Lower lobe of right lung (tissue), 2 donors: ENCODE measurements around the gene DARS1. TPM values are rescaled to one million over a fixed set of nuclear protein-coding genes. Genes with fewer than 3 reads are reported as not detected.

ENCODE experiments used
- ATAC-seq, 2 donors: fragments of 200-7000 bp; cut with Tn5 transposase; one replicate each; pipeline ENCODE4 v1.9.1; 2020 to 2022; ENCODE audit warnings: mild to moderate bottlenecking in 2 of 2, moderate library complexity in 2 of 2
- DNase-seq: peaks from one replicate; pipeline ENCODE4 v3.0.0-alpha.2; 2020
- H3K27ac ChIP-seq: fragments of 200-600 bp; one replicate; pipeline ENCODE4 v1.8.0; 2022
- H3K27me3 ChIP-seq: fragments of 200-600 bp; one replicate; pipeline ENCODE4 v1.8.0; 2022; ENCODE audit warnings: low read depth
- H3K36me3 ChIP-seq: fragments of 200-600 bp; one replicate; pipeline ENCODE4 v1.8.0; 2022; ENCODE audit warnings: mild to moderate bottlenecking
- H3K4me1 ChIP-seq: fragments of 200-600 bp; one replicate; pipeline ENCODE4 v1.8.0; 2022
- H3K4me3 ChIP-seq: fragments of 200-600 bp; one replicate; pipeline ENCODE4 v1.8.0; 2022; ENCODE audit warnings: mild to moderate bottlenecking
- H3K9me3 ChIP-seq: fragments of 200-600 bp; one replicate; pipeline ENCODE4 v1.8.0; 2022
- CTCF ChIP-seq: fragments of 200-600 bp; IDR thresholded peaks from one replicate; pipeline ENCODE4 v1.8.0; 2022; ENCODE audit warnings: antibody characterized with exemption, mild to moderate bottlenecking
- intact Hi-C: fragments of 100-400 bp; cut with DNase I; formaldehyde crosslinking; loops from one replicate; pipeline ENCODE4 v1.11.0; 2022
- total RNA-seq: library from RNA; stranded (reverse); fragmentation: NEBNext Ultra II Directional; extraction: Animal tissue kit (Norgen Biotek cat#: 25700); gene quantifications from one replicate; pipeline ENCODE4 v1.2.1, GENCODE V29; 2021
- donor health status: DM: no; HTN: yes; CAD: no; lungs with severe emphysema.

The DARS1 gene
- total RNA-seq, 1 donor from 2014 or later, result 50.0 TPM

DNA sequence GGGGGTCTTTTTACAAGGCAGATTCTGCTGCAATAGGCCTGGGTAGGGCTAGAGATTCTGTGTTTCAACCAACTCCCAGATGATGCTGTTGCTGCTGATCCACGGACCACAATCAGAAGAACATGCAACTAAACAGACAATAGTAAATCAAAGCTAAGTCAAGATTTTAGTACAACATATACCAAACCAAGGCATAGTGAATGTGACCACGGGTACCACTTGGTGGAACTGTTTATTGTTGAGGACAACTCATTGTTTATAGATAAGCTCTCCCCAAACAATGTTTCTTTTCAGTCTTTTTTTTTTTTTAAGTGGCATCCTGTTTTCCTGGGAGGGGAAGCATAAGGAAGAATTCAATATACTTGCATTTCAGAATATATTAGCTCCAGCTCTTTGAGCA is 36.0 kb upstream of the DARS1 start:
- Histone ChIP-seq H3K4me1 (peaks cover 32% of the 10 kb centered on the region), H3K4me3 (no peak overlapping the region)
- intact Hi-C loops, result no loop called here

DNA sequence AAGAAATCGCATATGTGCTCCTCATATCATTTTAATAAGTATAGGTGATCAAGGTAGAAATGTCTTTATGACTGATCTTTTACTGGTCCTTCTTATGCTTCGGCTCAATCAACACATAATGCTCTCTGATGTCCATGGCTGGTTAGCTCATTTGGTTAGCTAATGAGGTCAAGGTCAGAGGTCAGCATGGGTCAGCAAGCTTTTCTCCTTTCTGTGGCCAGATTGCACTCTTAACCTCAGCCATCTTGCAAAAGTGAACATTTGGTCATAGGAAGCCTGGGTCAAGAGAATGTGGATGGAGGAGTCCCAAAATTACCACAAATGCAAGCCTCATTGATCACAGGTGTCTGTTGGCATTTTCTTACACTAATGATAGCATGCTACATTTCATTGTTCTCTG is 35.4 kb upstream of the DARS1 start:
- H3K36me3 ChIP-seq, result no peaks in the 10 kb centered on the region
- intact Hi-C loops, result no loop called here
- H3K4me1 ChIP-seq, result peaks cover 31% of the 10 kb centered on the region
- no peaks in the 10 kb centered on the region for H3K9me3 ChIP-seq
- no peak overlapping the region for H3K27ac ChIP-seq
- ATAC-seq, result no peak
- DNase-seq, result no peak
- H3K27me3 ChIP-seq, result no peaks in the 10 kb centered on the region
- no peak overlapping the region for H3K4me3 ChIP-seq
- TF ChIP-seq CTCF, result no peak

More for the DNA sequence above, 36.0 kb upstream of the DARS1 start:
- DNase-seq (no peak), ATAC-seq (no peak)
- no peak for TF ChIP-seq CTCF
- H3K9me3 ChIP-seq, result no peaks in the 10 kb centered on the region
- no peaks in the 10 kb centered on the region for H3K36me3 ChIP-seq
- H3K27ac ChIP-seq, result no peak overlapping the region
- H3K27me3 ChIP-seq, result no peaks in the 10 kb centered on the region

DNA sequence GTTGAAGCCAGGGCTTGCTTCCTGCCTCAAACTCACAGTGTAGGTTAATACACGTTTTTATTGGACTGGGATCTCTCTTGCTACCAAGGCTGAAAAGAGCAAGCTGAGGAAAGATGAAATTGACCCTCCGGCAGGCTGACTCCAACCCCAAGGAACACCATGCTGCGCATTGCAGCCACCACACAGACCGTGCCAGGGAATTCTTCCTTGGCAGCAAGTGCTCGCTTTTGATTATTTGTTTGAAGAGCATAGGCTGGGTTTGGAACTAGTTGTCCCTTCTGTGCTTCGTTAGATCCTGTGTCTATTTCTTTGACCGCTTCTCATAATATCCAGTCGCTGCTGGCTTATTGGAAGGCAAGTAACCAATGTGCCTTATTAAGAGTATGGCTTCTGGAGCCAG is 34.4 kb upstream of the DARS1 start:
- no peak for TF ChIP-seq CTCF

DNA sequence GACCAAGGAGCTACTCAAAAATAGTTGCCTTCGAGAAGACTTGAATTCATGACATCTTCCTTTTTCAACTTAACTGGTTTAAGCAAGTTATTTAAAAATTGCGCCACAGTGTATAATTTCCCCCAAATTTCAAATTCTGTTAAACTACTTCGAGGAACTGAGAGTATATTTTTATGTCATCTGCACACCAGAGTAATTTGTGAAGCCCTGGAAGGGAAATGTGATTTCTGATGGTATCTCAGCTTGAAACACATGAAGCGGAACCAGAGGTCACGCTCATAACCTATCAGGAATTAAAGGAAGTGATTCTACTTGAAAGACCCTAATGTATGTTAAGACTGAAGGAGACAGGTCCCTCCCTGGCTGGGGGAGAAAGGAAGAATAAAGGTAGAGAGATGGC is 33.9 kb upstream of the DARS1 start:
- intact Hi-C loops, result no loop called here
- no peaks in the 10 kb centered on the region for H3K27me3 ChIP-seq
- no peaks in the 10 kb centered on the region for H3K9me3 ChIP-seq
- H3K27ac ChIP-seq, result no peak overlapping the region
- no peak for TF ChIP-seq CTCF
- peaks cover 28% of the 10 kb centered on the region for H3K4me1 ChIP-seq
- no peaks in the 10 kb centered on the region for H3K36me3 ChIP-seq
- no peak overlapping the region for H3K4me3 ChIP-seq
- no peak for DNase-seq
- ATAC-seq, result no peak

More for the DNA sequence above, 34.4 kb upstream of the DARS1 start:
- no peak overlapping the region for H3K4me3 ChIP-seq
- H3K9me3 ChIP-seq, result no peaks in the 10 kb centered on the region
- no peak for ATAC-seq
- no peak for DNase-seq
- no peaks in the 10 kb centered on the region for H3K36me3 ChIP-seq
- intact Hi-C loops, result no loop called here
- H3K4me1 ChIP-seq, result peaks cover 25% of the 10 kb centered on the region
- H3K27me3 ChIP-seq, result no peaks in the 10 kb centered on the region
- no peak overlapping the region for H3K27ac ChIP-seq

DNA sequence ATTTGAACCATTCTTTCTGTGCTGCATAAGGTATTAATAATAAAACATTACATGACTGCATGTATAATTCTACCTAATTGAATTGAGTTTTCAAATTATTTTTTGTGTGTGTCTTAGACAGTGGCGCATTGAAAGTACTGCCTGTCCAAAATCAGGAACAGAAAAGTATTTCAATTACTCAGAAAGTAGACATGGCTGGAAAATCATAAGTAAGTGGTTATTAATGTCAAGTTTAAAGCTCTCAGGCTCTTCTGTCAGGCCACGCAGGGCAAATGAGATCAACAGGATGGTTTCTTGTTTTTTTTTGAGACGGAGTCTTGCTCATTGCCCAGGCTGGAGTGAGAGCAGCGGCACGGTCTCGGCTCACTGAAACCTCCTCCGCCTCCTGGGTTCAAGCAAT is 32.4 kb upstream of the DARS1 start:
- Histone ChIP-seq H3K36me3 (no peaks in the 10 kb centered on the region), H3K4me1 (peaks cover 36% of the 10 kb centered on the region), H3K27me3 (no peaks in the 10 kb centered on the region), H3K9me3 (no peaks in the 10 kb centered on the region), H3K27ac (no peak overlapping the region), H3K4me3 (no peak overlapping the region)
- no peak for ATAC-seq
- intact Hi-C loops, result no loop called here
- DNase-seq, result no peak
- no peak for TF ChIP-seq CTCF

- H3K27ac ChIP-seq, result no peak overlapping the region
- intact Hi-C loops, result no loop called here
- H3K4me1 ChIP-seq, result peaks cover 33% of the 10 kb centered on the region
Observed at GRCh38 chr2:136016836-136017235, 31.4 kb upstream of the DARS1 start.

More at GRCh38 chr2:136016836-136017235, 31.4 kb upstream of the DARS1 start:
- Histone ChIP-seq H3K4me3 (no peak overlapping the region), H3K27me3 (no peaks in the 10 kb centered on the region), H3K9me3 (no peaks in the 10 kb centered on the region), H3K36me3 (no peaks in the 10 kb centered on the region)
- DNase-seq, result no peak
- TF ChIP-seq CTCF, result no peak
- ATAC-seq, result no peak
